22Rv1 (cell line): ENCODE results near the gene CASK.
A peak's percentile ranks its signal among the peaks of the same experiment; 100 is the strongest.

Source experiments
- H3K27ac ChIP-seq: fragments of 450-650 bp; 2 replicates; pipeline ENCODE4 v1.5.1; 2017
- ZFX ChIP-seq: fragments of 450-650 bp; IDR thresholded peaks from 2 replicates; pipeline ENCODE4 v1.6.1; 2017; ENCODE audit warnings: antibody characterized with exemption, borderline replicate concordance
- TF ChIP-seq, protein P1 (sequence below): fragments of 450-650 bp; IDR thresholded peaks from 2 replicates; pipeline ENCODE4 v1.5.1; 2017; ENCODE audit warnings: mild to moderate bottlenecking

CASK gene

GRCh38 chrX:41737065-41737464, 186.3 kb downstream of the CASK start:
- no peak overlapping the region for H3K27ac ChIP-seq
- TF ChIP-seq, protein P1, sequence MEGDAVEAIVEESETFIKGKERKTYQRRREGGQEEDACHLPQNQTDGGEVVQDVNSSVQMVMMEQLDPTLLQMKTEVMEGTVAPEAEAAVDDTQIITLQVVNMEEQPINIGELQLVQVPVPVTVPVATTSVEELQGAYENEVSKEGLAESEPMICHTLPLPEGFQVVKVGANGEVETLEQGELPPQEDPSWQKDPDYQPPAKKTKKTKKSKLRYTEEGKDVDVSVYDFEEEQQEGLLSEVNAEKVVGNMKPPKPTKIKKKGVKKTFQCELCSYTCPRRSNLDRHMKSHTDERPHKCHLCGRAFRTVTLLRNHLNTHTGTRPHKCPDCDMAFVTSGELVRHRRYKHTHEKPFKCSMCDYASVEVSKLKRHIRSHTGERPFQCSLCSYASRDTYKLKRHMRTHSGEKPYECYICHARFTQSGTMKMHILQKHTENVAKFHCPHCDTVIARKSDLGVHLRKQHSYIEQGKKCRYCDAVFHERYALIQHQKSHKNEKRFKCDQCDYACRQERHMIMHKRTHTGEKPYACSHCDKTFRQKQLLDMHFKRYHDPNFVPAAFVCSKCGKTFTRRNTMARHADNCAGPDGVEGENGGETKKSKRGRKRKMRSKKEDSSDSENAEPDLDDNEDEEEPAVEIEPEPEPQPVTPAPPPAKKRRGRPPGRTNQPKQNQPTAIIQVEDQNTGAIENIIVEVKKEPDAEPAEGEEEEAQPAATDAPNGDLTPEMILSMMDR: no peak

DNA sequence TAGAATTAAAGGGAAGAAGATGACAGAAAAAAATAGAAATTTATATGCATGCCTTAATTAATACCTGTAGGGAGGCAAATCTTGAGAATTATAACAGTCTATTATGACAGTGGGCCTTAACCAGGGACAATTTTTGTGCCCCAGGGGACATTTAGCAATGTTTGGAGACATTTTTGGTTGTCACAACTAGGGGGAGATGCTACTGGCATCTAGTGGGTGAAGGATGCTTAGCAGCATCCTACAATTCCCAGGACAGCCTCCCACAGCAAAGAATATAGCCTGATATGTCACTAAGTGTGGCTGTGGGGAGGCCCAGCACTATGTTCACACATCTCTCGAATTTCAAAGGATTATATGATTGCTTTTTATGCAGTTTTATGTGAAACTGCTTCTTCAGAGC, 188.8 kb downstream of the CASK start:
- no peak overlapping the region for H3K27ac ChIP-seq
- TF ChIP-seq, protein P1: peak; percentile 46
- no peak for TF ChIP-seq ZFX

- TF ChIP-seq, protein P1: no peak
- no peak for TF ChIP-seq ZFX
- no peak overlapping the region for H3K27ac ChIP-seq
Measured at GRCh38 chrX:41733939-41734338, 189.4 kb downstream of the CASK start.

GRCh38 chrX:41732260-41732659, 191.1 kb downstream of the CASK start:
- H3K27ac ChIP-seq: no peak overlapping the region

GRCh38 chrX:41730081-41730480, 193.3 kb downstream of the CASK start:
- TF ChIP-seq, protein P1: no peak
- no peak for TF ChIP-seq ZFX
- H3K27ac ChIP-seq: no peak overlapping the region

More at GRCh38 chrX:41732260-41732659, 191.1 kb downstream of the CASK start:
- TF ChIP-seq ZFX: no peak
- TF ChIP-seq, protein P1: no peak

DNA sequence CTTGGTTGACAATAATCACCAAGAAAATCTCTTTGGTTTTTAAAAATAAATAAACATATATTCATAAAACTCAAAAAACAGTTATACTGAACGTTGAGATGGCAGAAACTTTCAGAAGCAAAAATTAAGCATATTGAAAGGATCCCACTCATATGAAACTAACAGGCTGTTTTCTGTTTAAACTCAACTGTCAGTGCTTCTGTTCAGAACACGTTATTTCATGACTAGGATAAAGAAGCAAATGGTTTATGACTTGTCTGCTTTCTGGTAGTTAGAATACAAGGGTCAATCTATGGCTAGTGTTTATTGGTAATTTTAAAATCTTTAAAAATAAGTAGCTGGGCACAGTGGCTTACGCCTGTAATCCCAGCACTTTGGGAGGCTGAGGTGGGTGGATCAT, 195.2 kb downstream of the CASK start:
- no peak overlapping the region for H3K27ac ChIP-seq
- TF ChIP-seq ZFX: no peak
- TF ChIP-seq, protein P1: no peak

DNA sequence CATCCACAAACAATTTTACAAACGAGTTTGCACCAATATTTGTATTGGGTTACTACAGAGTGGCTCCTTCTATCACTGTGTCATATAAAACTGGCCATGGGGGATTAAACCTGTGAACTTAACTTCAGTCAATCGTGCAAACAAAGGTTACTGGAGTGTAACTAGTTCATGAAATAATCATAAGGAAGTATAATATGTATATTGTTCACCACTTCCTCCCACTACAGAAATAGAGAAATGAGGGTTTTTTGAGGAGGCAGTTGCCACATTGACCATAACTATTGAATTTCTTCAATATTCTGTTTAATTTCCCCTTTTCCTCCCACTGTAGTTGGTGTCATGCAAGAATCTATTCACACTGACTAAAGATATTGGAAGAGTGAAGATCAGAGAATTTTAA, 199.5 kb downstream of the CASK start, which contains the start of gene GPR82:
TSS of gene GPR82 (plus strand) at position 356 of the 400 bp plus-strand sequence. CDS start 2,846 bp downstream, outside the sequence.
- H3K27ac ChIP-seq: no peak within 1 kb of the TSS
- TF ChIP-seq, protein P1: no peak
